ENCODE measurements around the gene NPHP3. TPM values are rescaled to one million over a fixed set of nuclear protein-coding genes. Genes with fewer than 3 reads are reported as not detected.

The NPHP3 gene
- total RNA-seq, 1 experiment from 2014 or later: 5.8 TPM

GRCh38 chr3:132720228-132720627, 2.0 kb downstream of the NPHP3 start:
- TF ChIP-seq, protein P1, sequence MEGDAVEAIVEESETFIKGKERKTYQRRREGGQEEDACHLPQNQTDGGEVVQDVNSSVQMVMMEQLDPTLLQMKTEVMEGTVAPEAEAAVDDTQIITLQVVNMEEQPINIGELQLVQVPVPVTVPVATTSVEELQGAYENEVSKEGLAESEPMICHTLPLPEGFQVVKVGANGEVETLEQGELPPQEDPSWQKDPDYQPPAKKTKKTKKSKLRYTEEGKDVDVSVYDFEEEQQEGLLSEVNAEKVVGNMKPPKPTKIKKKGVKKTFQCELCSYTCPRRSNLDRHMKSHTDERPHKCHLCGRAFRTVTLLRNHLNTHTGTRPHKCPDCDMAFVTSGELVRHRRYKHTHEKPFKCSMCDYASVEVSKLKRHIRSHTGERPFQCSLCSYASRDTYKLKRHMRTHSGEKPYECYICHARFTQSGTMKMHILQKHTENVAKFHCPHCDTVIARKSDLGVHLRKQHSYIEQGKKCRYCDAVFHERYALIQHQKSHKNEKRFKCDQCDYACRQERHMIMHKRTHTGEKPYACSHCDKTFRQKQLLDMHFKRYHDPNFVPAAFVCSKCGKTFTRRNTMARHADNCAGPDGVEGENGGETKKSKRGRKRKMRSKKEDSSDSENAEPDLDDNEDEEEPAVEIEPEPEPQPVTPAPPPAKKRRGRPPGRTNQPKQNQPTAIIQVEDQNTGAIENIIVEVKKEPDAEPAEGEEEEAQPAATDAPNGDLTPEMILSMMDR (conservative IDR thresholded peaks at IDR 0.05; ENCODE audit: low read depth, low read length): no peak
- no peak for TF ChIP-seq EZH2 (IDR thresholded peaks at IDR 0.05; ENCODE audit: borderline replicate concordance, low read depth, low read length, poor library complexity, severe bottlenecking)
- no TSS peak for BruUV-seq (replicated peaks)
- no peaks in the 10 kb centered on the region for H3K36me3 ChIP-seq (ENCODE audit: insufficient read depth, low read length, poor library complexity, severe bottlenecking)
- no peak overlapping the region for H3K27ac ChIP-seq (ENCODE audit: low read depth, low read length, poor library complexity, severe bottlenecking)
- POLR2A ChIA-PET (ENCODE audit: low non-redundant PET): no interaction called here
- DNase-seq (ENCODE audit: low spot score): no peak
- intact Hi-C loops (cut with micrococcal nuclease; ENCODE audit: unreplicated experiment): loop anchor here (5.0 kb wide), 1 partner anchor 58 kb away; the partner anchor contains the start of gene UBA5
- CTCF ChIA-PET: interaction anchor here (0.7 kb wide), 1 partner anchor 1189 kb away, joined by 4 read pairs; no protein-coding TSS in a partner anchor
- no peaks in the 10 kb centered on the region for H3K9me3 ChIP-seq (ENCODE audit: low read depth, low read length, poor library complexity, severe bottlenecking)
- H3K4me1 ChIP-seq (ENCODE audit: insufficient read depth, low read length, poor library complexity, severe bottlenecking): no peaks in the 10 kb centered on the region
- H3K4me3 ChIP-seq (ENCODE audit: low read depth, low read length, poor library complexity, severe bottlenecking): no peak overlapping the region
- H3K27me3 ChIP-seq (replicated peaks; ENCODE audit: insufficient read depth, low read depth, low read length, poor library complexity): no peaks in the 10 kb centered on the region

DNA sequence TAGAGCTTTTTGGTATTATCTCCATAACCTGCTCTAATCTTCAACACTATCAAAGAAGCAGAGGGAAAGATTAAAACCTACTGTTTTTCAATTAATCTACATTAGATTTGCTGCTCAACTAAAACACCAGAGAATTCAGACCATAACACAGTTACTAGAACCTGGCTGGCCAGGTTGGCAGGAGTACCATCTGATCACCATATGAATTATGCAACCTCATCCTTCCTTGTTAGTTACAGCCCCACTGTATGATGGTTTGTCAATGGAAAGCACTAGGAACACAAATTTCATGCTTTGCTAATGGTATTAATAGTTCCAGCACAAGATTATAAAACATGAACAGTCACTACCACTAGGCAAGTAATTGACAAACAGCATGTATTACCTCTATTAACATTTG, 5.8 kb downstream of the NPHP3 start:
- H3K27ac ChIP-seq (ENCODE audit: low read depth, low read length, poor library complexity, severe bottlenecking): no peak overlapping the region
- POLR2A ChIA-PET (ENCODE audit: low non-redundant PET): no interaction called here
- DNase-seq (ENCODE audit: low spot score): no peak
- H3K9me3 ChIP-seq (ENCODE audit: low read depth, low read length, poor library complexity, severe bottlenecking): no peaks in the 10 kb centered on the region
- H3K4me3 ChIP-seq (ENCODE audit: low read depth, low read length, poor library complexity, severe bottlenecking): no peak overlapping the region
- no TSS peak for BruUV-seq (replicated peaks)
- H3K27me3 ChIP-seq (replicated peaks; ENCODE audit: insufficient read depth, low read depth, low read length, poor library complexity): no peaks in the 10 kb centered on the region
- H3K4me1 ChIP-seq (ENCODE audit: insufficient read depth, low read length, poor library complexity, severe bottlenecking): no peaks in the 10 kb centered on the region
- CTCF ChIA-PET: no interaction called here
- intact Hi-C loops (cut with micrococcal nuclease; ENCODE audit: unreplicated experiment): no loop called here
- H3K36me3 ChIP-seq (ENCODE audit: insufficient read depth, low read length, poor library complexity, severe bottlenecking): no peaks in the 10 kb centered on the region
- TF ChIP-seq, protein P1 (conservative IDR thresholded peaks at IDR 0.05; ENCODE audit: low read depth, low read length): no peak
- no peak for TF ChIP-seq EZH2 (IDR thresholded peaks at IDR 0.05; ENCODE audit: borderline replicate concordance, low read depth, low read length, poor library complexity, severe bottlenecking)

- TF ChIP-seq EZH2 (IDR thresholded peaks at IDR 0.05; ENCODE audit: borderline replicate concordance, low read depth, low read length, poor library complexity, severe bottlenecking): no peak
- TF ChIP-seq, protein P1 (conservative IDR thresholded peaks at IDR 0.05; ENCODE audit: low read depth, low read length): no peak
- no peak for DNase-seq (ENCODE audit: low spot score)
- CTCF ChIA-PET: no interaction called here
- POLR2A ChIA-PET (ENCODE audit: low non-redundant PET): interaction anchor here (0.6 to 0.7 kb wide), 2 partner anchors 34 to 711 kb away, joined by 3 to 4 read pairs; no protein-coding TSS in a partner anchor
- no peaks in the 10 kb centered on the region for H3K36me3 ChIP-seq (ENCODE audit: insufficient read depth, low read length, poor library complexity, severe bottlenecking)
- H3K4me1 ChIP-seq (ENCODE audit: insufficient read depth, low read length, poor library complexity, severe bottlenecking): no peaks in the 10 kb centered on the region
- H3K4me3 ChIP-seq (ENCODE audit: low read depth, low read length, poor library complexity, severe bottlenecking): no peak overlapping the region
- no TSS peak for BruUV-seq (replicated peaks)
- intact Hi-C loops (cut with micrococcal nuclease; ENCODE audit: unreplicated experiment): no loop called here
- no peaks in the 10 kb centered on the region for H3K27me3 ChIP-seq (replicated peaks; ENCODE audit: insufficient read depth, low read depth, low read length, poor library complexity)
- no peaks in the 10 kb centered on the region for H3K9me3 ChIP-seq (ENCODE audit: low read depth, low read length, poor library complexity, severe bottlenecking)
- H3K27ac ChIP-seq (ENCODE audit: low read depth, low read length, poor library complexity, severe bottlenecking): no peak overlapping the region
Observed at GRCh38 chr3:132713977-132714727, 8.1 kb downstream of the NPHP3 start.

All from A673 (cell line).